NOMO-1 treated with DMSO at 0.1 percent for 48 hours (cell line): ENCODE data around the gene TNFRSF6B.
"Not testable (repeated sequence)": the region's sequence is repeated elsewhere in the genome, so short reads cannot be mapped to it uniquely, and the experiment has no call there.

Experiments
- DNase-seq: peaks from one replicate; lab custom pipeline; 2025; ENCODE audit not compliant: unreplicated experiment; lab: John Stamatoyannopoulos, UW

The TNFRSF6B gene

DNA sequence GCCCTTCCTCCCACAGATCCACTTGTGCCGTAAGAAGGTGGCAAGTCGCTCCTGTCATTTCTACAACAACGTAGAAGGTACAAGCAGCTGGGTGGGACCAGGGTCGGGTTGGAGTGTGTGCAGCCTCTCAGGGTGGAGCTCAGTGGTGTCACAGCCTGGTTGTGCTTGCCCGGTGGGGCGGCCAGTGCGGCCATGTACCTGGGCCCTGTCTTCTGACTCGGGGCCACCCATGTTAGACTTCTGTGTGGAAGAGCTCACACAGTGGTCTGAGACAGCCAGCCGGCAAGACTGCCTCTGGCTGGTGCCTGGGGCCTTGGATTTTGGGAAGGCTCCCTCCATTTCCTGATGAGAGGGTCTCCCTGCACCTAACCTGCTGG, 33.7 kb upstream of the TNFRSF6B start:
- DNase-seq = no peak

- no peak for DNase-seq
These were observed 33.0 kb upstream of the TNFRSF6B start for GRCh38 chr20:63663332-63664066.

- no peak for DNase-seq
These were observed 32.2 kb upstream of the TNFRSF6B start for GRCh38 chr20:63664143-63664851.

DNA sequence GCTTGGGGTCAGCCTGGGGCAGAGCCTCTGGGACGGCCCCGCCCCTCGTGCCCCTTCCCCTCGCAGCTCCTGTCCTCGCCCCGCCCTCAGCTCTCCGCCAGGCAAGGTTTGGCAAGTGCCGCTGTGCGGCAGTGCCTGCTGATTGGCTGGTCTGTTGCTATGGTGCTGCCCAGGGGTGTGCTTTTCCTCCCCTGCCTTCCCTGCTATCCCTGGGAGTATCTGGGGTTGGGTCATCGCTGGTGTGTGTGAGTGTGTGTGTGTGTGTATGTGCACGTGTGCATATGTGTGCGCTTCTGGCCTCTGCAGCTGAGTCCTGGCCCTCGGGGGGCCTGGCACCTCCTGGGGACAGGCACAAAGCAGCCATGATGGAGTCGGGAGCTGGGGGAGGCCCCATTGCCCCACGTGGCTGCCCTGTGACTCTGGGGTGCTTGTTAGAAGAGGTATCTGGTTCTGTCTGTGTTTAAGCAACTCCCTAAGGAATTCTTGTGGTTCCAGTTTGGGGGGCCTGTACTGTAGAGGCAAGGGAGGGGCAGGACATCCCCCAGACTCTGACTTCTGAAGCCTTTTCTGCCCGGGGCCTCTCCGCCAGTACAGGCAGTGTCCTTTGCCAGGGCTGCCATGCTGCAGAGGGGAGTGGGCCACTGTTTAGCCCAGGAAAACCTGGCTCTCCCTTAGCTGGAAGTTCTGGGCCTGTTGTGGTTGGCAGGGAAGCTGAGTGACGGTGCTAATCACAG, 31.4 kb upstream of the TNFRSF6B start:
- no peak for DNase-seq

- no peak for DNase-seq
These were observed 30.7 kb upstream of the TNFRSF6B start for GRCh38 chr20:63665708-63666107.

GRCh38 chr20:63667858-63668257, 28.6 kb upstream of the TNFRSF6B start:
- no peak for DNase-seq

DNA sequence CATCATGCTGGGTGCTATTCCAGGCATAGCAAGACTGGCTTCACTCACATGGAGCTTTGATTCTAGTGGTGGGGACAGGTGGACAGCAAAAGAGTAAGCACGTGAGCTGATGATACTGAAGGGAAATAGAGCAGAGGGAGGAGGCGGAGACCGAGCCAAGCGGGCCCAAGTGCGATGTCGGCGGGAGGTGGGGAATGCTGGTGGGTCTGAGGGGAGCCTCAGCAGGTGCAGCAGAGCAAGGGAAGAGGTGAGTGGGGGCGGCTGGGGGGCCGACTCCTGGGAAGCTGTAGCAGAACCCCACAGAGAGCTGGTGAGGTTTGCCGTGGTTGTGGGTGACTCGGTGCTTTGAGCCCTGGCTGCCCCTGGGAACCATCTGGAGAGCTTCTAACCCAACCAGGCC, 28.1 kb upstream of the TNFRSF6B start:
- no peak for DNase-seq

DNA sequence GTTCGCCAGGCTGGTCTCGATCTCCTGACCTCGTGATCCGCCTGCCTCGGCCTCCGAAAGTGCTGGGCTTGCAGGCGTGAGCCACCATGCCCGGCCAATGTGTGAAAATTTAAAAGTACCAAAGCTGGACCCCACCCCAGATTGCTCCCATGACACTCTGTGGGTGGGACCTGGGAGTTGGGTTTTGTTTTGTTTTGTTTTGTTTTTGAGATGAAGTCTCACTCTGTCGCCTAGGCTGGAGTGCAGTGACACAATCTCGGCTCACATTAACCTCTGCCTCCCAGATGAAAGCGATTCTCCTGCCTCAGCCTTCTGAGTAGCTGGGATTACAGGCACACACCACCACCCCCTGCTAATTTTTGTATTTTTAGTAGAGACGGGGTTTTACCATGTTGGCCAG, 24.8 kb upstream of the TNFRSF6B start:
- not testable (repeated sequence) for DNase-seq

DNA sequence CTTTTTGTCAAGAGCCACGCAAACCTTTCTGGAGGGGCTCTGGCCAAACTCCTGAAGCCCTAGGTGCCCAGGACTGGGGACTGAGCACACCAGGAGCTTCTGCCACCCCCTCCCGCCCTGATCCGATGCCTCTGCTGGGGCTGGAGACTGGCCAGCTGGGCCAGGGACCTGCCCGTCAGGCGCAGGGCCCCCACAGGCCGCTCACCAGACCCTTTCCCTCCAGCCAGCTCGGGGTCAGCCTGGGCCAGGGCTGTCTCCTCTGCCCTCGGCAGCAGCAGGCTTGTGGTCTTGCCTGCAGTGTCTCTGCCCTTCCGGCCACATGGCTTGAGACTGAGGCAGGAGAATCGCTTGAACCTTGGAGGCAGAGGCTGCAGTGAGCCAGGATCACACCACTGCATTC, 23.8 kb upstream of the TNFRSF6B start:
- no peak for DNase-seq

DNA sequence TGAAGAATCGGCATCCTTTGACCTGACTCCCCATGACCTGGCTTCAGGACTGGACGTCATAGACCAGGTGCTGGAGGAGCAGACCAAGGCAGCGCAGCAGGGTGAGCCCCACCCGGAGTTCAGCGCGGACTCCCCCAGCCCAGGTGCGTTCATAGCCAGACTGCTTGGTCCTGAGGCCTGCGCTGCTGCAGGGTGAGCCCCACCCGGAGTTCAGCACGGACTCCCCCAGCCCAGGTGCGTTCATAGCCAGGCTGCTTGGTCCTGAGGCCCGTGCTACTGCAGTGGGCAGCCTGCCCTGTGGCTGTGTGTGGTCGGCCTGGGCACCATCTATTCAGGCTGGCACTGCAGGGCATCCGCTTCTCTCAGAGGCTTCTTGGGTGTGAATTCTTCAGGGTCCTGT, 22.5 kb upstream of the TNFRSF6B start:
- no peak for DNase-seq

DNA sequence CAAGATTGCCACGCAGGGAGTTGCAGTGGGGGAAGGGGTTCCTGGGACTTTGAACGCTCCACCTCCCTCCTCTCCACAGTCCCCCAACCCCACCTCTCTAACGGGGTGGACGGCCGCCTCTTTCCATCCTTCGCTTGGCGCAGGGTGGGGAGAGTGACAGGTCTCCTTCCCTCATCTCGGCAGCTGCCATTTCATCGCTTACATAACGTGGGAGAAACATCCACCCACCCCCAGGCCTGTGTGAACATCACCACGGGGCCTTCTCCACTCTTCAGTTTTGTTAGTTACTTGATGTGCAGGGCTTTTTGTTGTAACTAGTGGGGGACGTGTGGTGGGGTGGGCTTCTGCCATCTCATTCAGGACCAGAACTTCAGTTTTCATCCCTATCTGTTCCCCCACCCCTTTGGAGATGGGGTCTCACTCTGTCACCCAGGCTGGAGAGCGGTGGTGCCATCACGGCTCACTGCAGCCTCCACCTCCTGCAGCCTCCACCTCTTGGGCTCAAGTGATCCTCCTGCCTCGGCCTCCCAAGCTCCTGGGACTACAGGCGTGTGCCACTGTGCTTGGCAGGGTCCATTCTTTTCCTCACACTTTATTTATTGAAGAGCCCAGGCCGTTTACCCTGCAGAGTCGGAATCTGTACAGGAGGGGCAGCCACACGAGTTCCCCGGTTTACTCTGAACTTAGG, 20.6 kb upstream of the TNFRSF6B start:
- no peak for DNase-seq

- no peak for DNase-seq
These were observed 18.4 kb upstream of the TNFRSF6B start for GRCh38 chr20:63678071-63678470.

GRCh38 chr20:63678667-63679465, 17.6 kb upstream of the TNFRSF6B start:
- DNase-seq = no peak

DNA sequence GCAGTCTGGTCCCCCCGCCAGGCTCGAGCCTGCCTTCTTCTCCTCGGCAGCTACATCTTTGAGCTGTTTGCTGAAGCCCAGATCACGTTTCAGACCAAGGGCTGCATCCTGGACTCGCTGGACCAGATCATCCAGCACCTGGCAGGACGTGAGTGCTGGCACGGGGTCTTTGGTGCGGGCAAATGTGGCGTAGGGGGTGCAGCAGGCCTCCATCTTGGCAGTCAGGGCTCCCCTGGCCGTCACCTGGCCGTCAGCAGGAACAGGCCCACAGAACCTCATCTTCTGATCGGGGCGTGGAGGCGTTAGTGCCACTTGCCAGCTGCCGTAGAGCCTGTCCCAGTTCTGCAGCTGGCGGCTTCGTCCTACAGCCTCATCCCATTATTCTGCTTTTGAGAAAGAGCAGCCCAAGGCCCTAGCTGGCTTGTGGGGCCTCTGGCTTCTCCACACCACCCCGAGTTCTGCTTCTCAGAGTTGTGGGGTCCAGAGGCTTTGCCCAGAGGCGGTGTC, 16.6 kb upstream of the TNFRSF6B start:
- DNase-seq = no peak

GRCh38 chr20:63680427-63680826, 16.0 kb upstream of the TNFRSF6B start:
- no peak for DNase-seq

DNA sequence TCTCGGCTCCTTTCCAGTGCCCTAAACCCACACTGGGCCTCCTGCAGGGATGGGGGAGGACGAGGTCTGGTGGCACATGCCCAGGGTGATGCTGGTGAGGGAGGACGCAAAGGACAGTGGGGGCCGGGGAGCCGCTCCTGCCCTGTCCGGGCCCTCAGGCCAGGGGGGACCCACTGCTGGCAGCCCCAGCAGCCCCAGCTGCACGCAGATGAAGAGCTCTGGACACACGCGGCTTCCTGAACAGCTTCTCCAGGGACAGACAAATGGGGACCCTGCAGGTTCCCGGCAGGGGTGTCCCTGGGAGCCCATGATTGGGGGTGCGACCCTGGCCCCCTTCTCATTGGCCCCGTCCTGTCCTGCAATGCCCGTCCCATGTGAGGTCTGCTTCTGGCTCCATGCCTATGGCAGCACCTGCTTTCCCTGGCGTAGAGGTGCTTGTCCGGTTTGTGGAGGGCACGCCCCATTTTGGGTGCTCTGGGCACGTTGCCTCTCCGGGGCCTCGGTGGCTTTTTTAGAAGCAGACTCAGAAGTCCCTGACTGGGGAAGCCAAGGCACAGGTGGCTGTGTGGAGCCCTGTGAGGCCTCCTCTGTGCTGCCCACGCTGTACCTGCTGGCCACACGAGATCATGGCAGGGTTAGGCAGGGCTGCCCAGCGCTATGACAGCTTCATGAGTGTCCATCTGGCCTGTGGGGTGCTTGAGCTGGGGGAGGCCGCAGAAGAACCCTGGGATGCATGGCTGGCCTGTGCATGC, 15.4 kb upstream of the TNFRSF6B start:
- no peak for DNase-seq

DNA sequence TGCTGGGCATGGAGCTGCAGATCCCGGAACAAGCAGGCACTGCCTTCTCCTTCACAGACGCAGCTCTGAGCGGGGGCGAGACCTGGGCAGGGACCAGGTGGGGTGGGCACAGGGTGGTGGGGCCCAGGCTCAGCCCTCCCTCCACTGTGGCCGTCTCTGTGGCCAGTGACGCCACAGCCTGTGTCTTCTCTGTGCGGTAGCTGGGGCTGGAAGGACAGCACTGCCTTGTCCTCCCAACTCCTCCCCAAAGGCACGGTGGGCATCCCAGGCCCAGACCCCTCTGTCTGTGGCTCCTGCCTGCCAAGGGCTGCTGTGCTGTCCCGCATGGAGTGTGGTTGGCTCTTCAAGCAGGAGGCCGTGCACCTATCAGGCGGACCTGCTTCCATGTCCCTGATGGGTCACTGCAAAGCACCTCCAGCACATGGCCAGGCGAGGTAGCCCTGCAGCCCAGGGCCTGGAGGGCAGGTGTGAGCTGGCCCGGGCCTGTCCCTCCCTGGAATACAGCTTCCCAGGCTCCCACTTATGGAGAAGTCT, 14.8 kb upstream of the TNFRSF6B start:
- DNase-seq = no peak

GRCh38 chr20:63682384-63683139, 13.9 kb upstream of the TNFRSF6B start:
- no peak for DNase-seq
